ENCODE data around the gene GNPAT. TPM values are rescaled to one million over a fixed set of nuclear protein-coding genes. Genes with fewer than 3 reads are reported as not detected.

Gene GNPAT
- total RNA-seq, 1 experiment from 2014 or later, result 52.7 TPM

GRCh38 chr1:231317306-231318014 lies 76.4 kb downstream of the GNPAT start:
- Mint-ChIP-seq H3K27ac (ENCODE audit: unreplicated experiment) (no peak overlapping the region), H3K27me3 (ENCODE audit: unreplicated experiment) (no peaks in the 10 kb centered on the region), H3K36me3 (ENCODE audit: insufficient read depth, unreplicated experiment) (no peaks in the 10 kb centered on the region), H3K4me1 (ENCODE audit: low read depth, unreplicated experiment) (no peaks in the 10 kb centered on the region), H3K4me3 (ENCODE audit: low read depth, unreplicated experiment) (no peak overlapping the region), H3K9me3 (ENCODE audit: low read depth, unreplicated experiment) (peaks cover 2% of the 10 kb centered on the region)
- intact Hi-C loops (cut with micrococcal nuclease; ENCODE audit: unreplicated experiment), result no loop called here
- BruUV-seq (replicated peaks), result no TSS peak
- CTCF ChIA-PET, result interaction anchor here (0.7 to 1.0 kb wide), 2 partner anchors 9 to 19 kb away, joined by 3 to 7 read pairs; no protein-coding TSS in a partner anchor
- TF ChIP-seq CTCF (IDR thresholded peaks at IDR 0.05; ENCODE audit: unreplicated experiment), result no peak
- DNase-seq, result no peak

GRCh38 chr1:231318015-231318355 lies 77.0 kb downstream of the GNPAT start:
- DNase-seq, result no peak
- Mint-ChIP-seq H3K36me3 (ENCODE audit: insufficient read depth, unreplicated experiment) (no peaks in the 10 kb centered on the region), H3K9me3 (ENCODE audit: low read depth, unreplicated experiment) (peaks cover 2% of the 10 kb centered on the region), H3K27ac (ENCODE audit: unreplicated experiment) (no peak overlapping the region), H3K27me3 (ENCODE audit: unreplicated experiment) (no peaks in the 10 kb centered on the region), H3K4me1 (ENCODE audit: low read depth, unreplicated experiment) (no peaks in the 10 kb centered on the region), H3K4me3 (ENCODE audit: low read depth, unreplicated experiment) (no peak overlapping the region)
- CTCF ChIA-PET, result interaction anchor here (1.0 kb wide), 1 partner anchor 8 kb away, joined by 3 read pairs; no protein-coding TSS in a partner anchor
- intact Hi-C loops (cut with micrococcal nuclease; ENCODE audit: unreplicated experiment), result no loop called here
- TF ChIP-seq CTCF (IDR thresholded peaks at IDR 0.05; ENCODE audit: unreplicated experiment), result no peak
- no TSS peak for BruUV-seq (replicated peaks)

- Mint-ChIP-seq H3K27ac (ENCODE audit: unreplicated experiment) (no peak overlapping the region), H3K9me3 (ENCODE audit: low read depth, unreplicated experiment) (peaks cover 2% of the 10 kb centered on the region), H3K27me3 (ENCODE audit: unreplicated experiment) (no peaks in the 10 kb centered on the region), H3K36me3 (ENCODE audit: insufficient read depth, unreplicated experiment) (no peaks in the 10 kb centered on the region), H3K4me3 (ENCODE audit: low read depth, unreplicated experiment) (no peak overlapping the region), H3K4me1 (ENCODE audit: low read depth, unreplicated experiment) (no peaks in the 10 kb centered on the region)
- no TSS peak for BruUV-seq (replicated peaks)
- CTCF ChIA-PET, result no interaction called here
- intact Hi-C loops (cut with micrococcal nuclease; ENCODE audit: unreplicated experiment), result no loop called here
- no peak for TF ChIP-seq CTCF (IDR thresholded peaks at IDR 0.05; ENCODE audit: unreplicated experiment)
- no peak for DNase-seq
Measured at GRCh38 chr1:231318568-231318967, 77.6 kb downstream of the GNPAT start.

GRCh38 chr1:231319080-231319479 lies 78.1 kb downstream of the GNPAT start:
- Mint-ChIP-seq H3K4me1 (ENCODE audit: low read depth, unreplicated experiment) (no peaks in the 10 kb centered on the region), H3K27me3 (ENCODE audit: unreplicated experiment) (no peaks in the 10 kb centered on the region), H3K27ac (ENCODE audit: unreplicated experiment) (no peak overlapping the region), H3K4me3 (ENCODE audit: low read depth, unreplicated experiment) (no peak overlapping the region), H3K36me3 (ENCODE audit: insufficient read depth, unreplicated experiment) (no peaks in the 10 kb centered on the region), H3K9me3 (ENCODE audit: low read depth, unreplicated experiment) (peaks cover 2% of the 10 kb centered on the region)
- no peak for DNase-seq
- no peak for TF ChIP-seq CTCF (IDR thresholded peaks at IDR 0.05; ENCODE audit: unreplicated experiment)
- CTCF ChIA-PET, result no interaction called here
- BruUV-seq (replicated peaks), result no TSS peak
- intact Hi-C loops (cut with micrococcal nuclease; ENCODE audit: unreplicated experiment), result no loop called here
